GM12891 (cell line): ENCODE data around the gene IQCE.

Experiments
- DNase-seq: peaks from one replicate; pipeline ENCODE4 v3.0.0; 2011; ENCODE audit warnings: low spot score; ENCODE audit not compliant: insufficient read length
- FAIRE-seq: peaks from 2 replicates; lab custom pipeline; 2011; peaks lifted over from hg19 to GRCh38; lab: Jason Lieb, UNC
- PAX5 ChIP-seq: IDR thresholded peaks from 2 replicates; pipeline ENCODE4 v1.6.1; 2011; ENCODE audit warnings: low read length, moderate library complexity, mild to moderate bottlenecking; ENCODE audit not compliant: insufficient read depth, severe bottlenecking
- POLR2A ChIP-seq: IDR thresholded peaks from 2 replicates; pipeline ENCODE4 v1.6.1; 2011; ENCODE audit warnings: low read depth, low read length, control low read depth
- POLR2AphosphoS5 ChIP-seq: IDR thresholded peaks from 2 replicates; pipeline ENCODE4 v1.6.1; 2011; ENCODE audit warnings: low read depth, low read length, control low read depth
- POU2F2 ChIP-seq: IDR thresholded peaks from 2 replicates; pipeline ENCODE4 v1.6.1; 2011; ENCODE audit warnings: low read depth, mild to moderate bottlenecking, control low read depth, low read length, moderate library complexity
- SPI1 ChIP-seq: IDR thresholded peaks from 2 replicates; pipeline ENCODE4 v1.6.1; 2011; ENCODE audit warnings: low read depth, low read length, control low read depth
- TAF1 ChIP-seq: IDR thresholded peaks from 2 replicates; pipeline ENCODE4 v1.6.1; 2011; ENCODE audit warnings: low read depth, low read length, control low read depth

The IQCE gene

GRCh38 chr7:2637505-2638223 lies 78.9 kb downstream of the IQCE start:
- FAIRE-seq, result peak; percentile 26
- no peak for DNase-seq
- no peak for TF ChIP-seq POLR2AphosphoS5
- no peak for TF ChIP-seq POLR2A
- peak; percentile 92 for TF ChIP-seq SPI1
- no peak for TF ChIP-seq POU2F2
- TF ChIP-seq TAF1, result no peak

DNA sequence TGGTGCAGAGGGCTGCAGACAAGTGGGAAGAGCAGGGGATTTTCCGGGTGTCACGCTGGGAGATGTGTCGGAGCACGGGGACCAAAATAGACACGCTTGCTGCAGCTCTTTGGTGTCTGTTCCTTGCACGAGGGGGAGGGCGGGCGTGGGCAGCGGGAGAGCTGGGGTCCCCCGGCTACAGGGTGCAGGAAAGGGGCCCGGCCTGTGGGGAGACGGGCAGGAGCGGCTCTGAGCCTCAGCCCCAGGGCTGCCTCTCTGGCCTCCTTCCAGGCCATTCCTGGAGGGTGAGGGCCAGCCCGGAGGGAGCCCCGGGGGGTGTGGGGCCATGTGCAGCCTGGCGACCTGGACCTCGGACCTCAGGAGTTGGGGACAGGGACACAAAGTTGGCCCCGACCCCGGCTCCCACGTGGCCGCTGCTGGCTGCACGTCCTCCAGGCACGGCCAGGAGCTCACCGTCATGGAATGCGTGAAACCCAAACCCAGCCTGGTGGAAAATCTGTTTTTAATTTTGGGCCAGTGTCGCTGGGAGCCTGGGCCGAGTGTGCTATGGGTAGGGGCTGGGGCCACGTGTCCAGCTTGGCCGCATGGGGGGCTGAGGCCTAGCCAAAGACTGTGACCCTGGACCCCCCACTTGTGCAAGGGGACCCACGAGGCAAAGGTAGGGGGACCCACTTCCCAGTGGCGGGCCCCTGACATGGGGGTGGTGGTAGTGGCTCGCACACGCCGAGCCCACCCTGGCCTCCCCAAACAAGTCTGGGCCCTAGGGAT lies 79.6 kb downstream of the IQCE start:
- no peak for TF ChIP-seq POLR2A
- no peak for TF ChIP-seq TAF1
- no peak for TF ChIP-seq POU2F2
- no peak for TF ChIP-seq SPI1
- FAIRE-seq, result no peak
- DNase-seq, result no peak

GRCh38 chr7:2639181-2639681 lies 80.5 kb downstream of the IQCE start:
- no peak for DNase-seq
- no peak for FAIRE-seq
- TF ChIP-seq PAX5 (no peak), POLR2AphosphoS5 (no peak), SPI1 (no peak), TAF1 (no peak), POU2F2 (no peak), POLR2A (no peak)

DNA sequence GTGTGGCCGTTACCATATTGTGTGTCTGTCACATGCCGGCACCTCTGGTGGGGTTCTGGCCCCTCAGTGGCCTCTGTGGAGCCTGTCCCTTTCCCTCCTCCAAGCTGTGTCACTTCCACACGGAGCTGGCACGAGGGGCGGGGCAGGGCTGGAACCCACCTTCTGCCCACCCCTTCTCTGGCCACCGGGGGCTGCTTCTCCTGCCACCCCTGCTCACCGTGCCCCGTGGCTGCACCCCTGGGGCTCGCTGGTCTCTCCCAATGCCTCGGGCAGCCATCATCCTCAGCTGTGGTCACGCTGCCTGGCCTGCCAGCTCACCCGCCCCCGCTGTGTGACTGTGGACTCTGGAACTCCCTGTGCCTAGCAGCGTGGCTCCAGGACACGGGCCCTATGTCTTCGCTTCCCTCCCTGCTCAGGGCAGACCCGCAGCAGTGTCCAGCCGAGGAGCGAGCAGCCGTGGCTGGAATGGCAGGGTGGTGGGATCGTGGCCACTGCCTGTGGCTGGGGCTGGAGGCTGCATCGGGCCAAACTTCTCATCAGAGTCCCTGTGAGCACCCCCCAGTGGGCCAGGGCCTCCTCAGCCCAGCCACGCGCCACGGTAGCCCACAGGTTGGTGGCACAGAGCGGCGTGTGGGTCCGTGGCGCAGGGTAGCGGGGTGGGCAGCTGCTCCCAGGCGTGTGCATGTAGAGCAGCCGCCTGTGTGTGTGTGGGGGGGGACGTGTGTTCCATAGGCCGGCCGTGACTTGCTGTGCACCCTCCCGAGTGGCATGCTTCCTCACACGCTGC lies 81.1 kb downstream of the IQCE start:
- DNase-seq (no peak), FAIRE-seq (no peak)
- no peak for TF ChIP-seq PAX5
- no peak for TF ChIP-seq TAF1
- TF ChIP-seq POLR2A, result no peak
- no peak for TF ChIP-seq POLR2AphosphoS5
- TF ChIP-seq SPI1, result no peak
- TF ChIP-seq POU2F2, result no peak

DNA sequence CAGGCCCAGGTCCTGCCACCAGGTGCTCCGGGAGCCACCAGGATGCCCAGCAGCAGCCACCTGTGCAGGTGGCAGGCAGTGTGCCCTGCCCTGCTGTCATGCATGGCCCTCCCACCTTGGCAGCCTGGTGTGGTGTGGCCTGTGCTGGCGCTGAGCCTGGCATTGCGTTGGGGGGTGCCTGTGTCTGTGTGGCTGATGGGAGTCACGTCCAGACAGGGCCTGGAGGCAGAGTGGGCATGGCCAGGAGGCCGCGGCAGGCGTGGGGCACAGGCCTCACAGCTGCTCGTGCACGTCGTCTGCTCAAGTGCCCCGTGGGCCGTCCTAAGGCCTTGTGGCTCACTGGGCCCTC lies 81.7 kb downstream of the IQCE start:
- DNase-seq (no peak), FAIRE-seq (peak; percentile 26)
- no peak for TF ChIP-seq POLR2AphosphoS5
- TF ChIP-seq SPI1, result no peak
- no peak for TF ChIP-seq POU2F2
- TF ChIP-seq TAF1, result no peak
- no peak for TF ChIP-seq POLR2A
- no peak for TF ChIP-seq PAX5

DNA sequence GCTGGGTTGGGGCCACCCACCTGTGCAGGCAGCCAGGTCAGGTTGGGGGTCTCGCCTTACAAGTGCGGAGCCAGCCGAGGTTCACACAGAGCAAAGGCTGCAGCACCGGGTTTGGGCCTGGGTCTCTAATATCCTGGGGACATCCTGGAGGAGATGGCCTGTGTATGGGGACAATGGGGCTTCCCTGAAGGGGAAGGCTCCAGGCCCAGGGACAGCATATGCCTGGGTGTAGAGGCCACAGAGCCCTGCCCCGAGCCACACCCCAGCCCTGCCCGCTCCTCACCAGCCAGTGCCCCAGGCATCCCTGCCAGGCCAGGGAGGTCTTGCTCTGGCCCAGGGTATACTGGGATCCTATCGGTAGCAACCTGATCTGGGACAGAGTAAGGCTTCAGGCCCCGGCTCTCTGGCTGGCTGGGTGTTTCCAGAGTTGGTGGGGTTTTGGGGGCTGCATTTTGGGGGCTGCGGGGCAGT lies 82.1 kb downstream of the IQCE start:
- DNase-seq, result no peak
- FAIRE-seq, result no peak
- TF ChIP-seq POLR2AphosphoS5, result no peak
- no peak for TF ChIP-seq SPI1
- TF ChIP-seq PAX5, result no peak
- TF ChIP-seq POLR2A, result no peak

GRCh38 chr7:2641406-2642393 lies 82.9 kb downstream of the IQCE start:
- FAIRE-seq (peak; percentile 92), DNase-seq (peak; percentile 68)
- peak; percentile 13; the same call in 1 of the 2 replicates for TF ChIP-seq SPI1
- no peak for TF ChIP-seq POU2F2
- peak; percentile 85 for TF ChIP-seq PAX5
- no peak for TF ChIP-seq POLR2AphosphoS5
- no peak for TF ChIP-seq TAF1

GRCh38 chr7:2643386-2644219 lies 84.8 kb downstream of the IQCE start:
- FAIRE-seq (no peak), DNase-seq (no peak)
- TF ChIP-seq PAX5 (no peak), POLR2A (no peak), POLR2AphosphoS5 (no peak), TAF1 (no peak)
